HEK293 (cell line): ENCODE results near the gene LMOD1.

ENCODE experiments used
- CTCF ChIA-PET: fragments of 350-600 bp; formaldehyde crosslinking; extraction: SDS; loops from one replicate; lab custom pipeline; 2021; ENCODE audit warnings: antibody characterized with exemption; lab: Yijun Ruan, JAX
- POLR2A ChIA-PET: fragments of 300-600 bp; formaldehyde crosslinking; extraction: SDS; loops from one replicate; lab custom pipeline; 2020; ENCODE audit warnings: antibody characterized with exemption, inconsistent platforms; lab: Yijun Ruan, JAX
- H3K27ac ChIP-seq: fragments of 200-500 bp; sonication (Bioruptor generic); 2 replicates; pipeline ENCODE4 v1.5.1; 2014; ENCODE audit warnings: low read depth, low read length, control low read depth, inconsistent platforms; ENCODE audit errors: extremely low read depth
- H3K36me3 ChIP-seq, 2 experiments: fragments of 200-500 bp in 1 of 2; sonication (Bioruptor generic) in 1 of 2; 1 replicate in 1 of 2; 2 replicates in 1 of 2; pipeline ENCODE4 v1.5.1; 2014 to 2017; ENCODE audit warnings: inconsistent platforms in 2 of 2, low read length in 2 of 2; ENCODE audit not compliant: control insufficient read depth in 2 of 2, insufficient read depth in 1 of 2
- H3K4me1 ChIP-seq: fragments of 200-500 bp; sonication (Bioruptor generic); 2 replicates; pipeline ENCODE4 v1.5.1; 2014; ENCODE audit warnings: mild to moderate bottlenecking, low read length, inconsistent platforms; ENCODE audit not compliant: control insufficient read depth, insufficient read depth
- H3K4me3 ChIP-seq: 2 replicates; pipeline ENCODE4 v1.5.1; 2011; ENCODE audit warnings: low read depth, mild to moderate bottlenecking, control low read depth, low read length, moderate library complexity
- H3K9me3 ChIP-seq: fragments of 200-500 bp; sonication (Bioruptor generic); 2 replicates; pipeline ENCODE4 v1.5.1; 2014; ENCODE audit warnings: low read depth, low read length, inconsistent platforms; ENCODE audit not compliant: control insufficient read depth, insufficient read depth
- GLI2 ChIP-seq: fragments of 450-650 bp; formaldehyde crosslinking; IDR thresholded peaks from 2 replicates; pipeline ENCODE4; 2017; ENCODE audit warnings: missing biosample characterization, missing genetic modification characterization, low read depth, borderline replicate concordance
- HOXD13 ChIP-seq: sonication (generic); formaldehyde crosslinking; IDR thresholded peaks from 2 replicates; pipeline ENCODE4 v1.8.0; 2022; ENCODE audit warnings: missing genetic modification reagents, borderline replicate concordance
- KLF1 ChIP-seq: fragments of 450-650 bp; formaldehyde crosslinking; IDR thresholded peaks from 2 replicates; pipeline ENCODE4 v1.5.1; 2016; ENCODE audit warnings: missing biosample characterization, missing genetic modification characterization
- KLF7 ChIP-seq: fragments of 450-650 bp; formaldehyde crosslinking; IDR thresholded peaks from 2 replicates; pipeline ENCODE4 v1.5.1; 2016; ENCODE audit warnings: missing biosample characterization, missing genetic modification characterization, borderline replicate concordance
- MYNN ChIP-seq: fragments of 450-650 bp; formaldehyde crosslinking; IDR thresholded peaks from 2 replicates; pipeline ENCODE4 v1.5.1; 2016; ENCODE audit warnings: missing biosample characterization, missing genetic modification characterization, borderline replicate concordance
- ZFP69B ChIP-seq: fragments of 450-650 bp; formaldehyde crosslinking; IDR thresholded peaks from 2 replicates; pipeline ENCODE4 v1.5.1; 2016; ENCODE audit warnings: missing biosample characterization, missing genetic modification characterization
- ZNF10 ChIP-seq: fragments of 450-650 bp; formaldehyde crosslinking; IDR thresholded peaks from 2 replicates; pipeline ENCODE4 v1.5.1; 2017; ENCODE audit warnings: missing biosample characterization, missing genetic modification characterization
- ZNF114 ChIP-seq: fragments of 450-650 bp; formaldehyde crosslinking; IDR thresholded peaks from 2 replicates; pipeline ENCODE4 v1.5.0; 2017; ENCODE audit warnings: missing biosample characterization, missing genetic modification characterization
- ZNF175 ChIP-seq: fragments of 450-650 bp; formaldehyde crosslinking; IDR thresholded peaks from 2 replicates; pipeline ENCODE4 v1.5.1; 2016; ENCODE audit warnings: missing biosample characterization, missing genetic modification characterization
- ZNF202 ChIP-seq: fragments of 450-650 bp; formaldehyde crosslinking; IDR thresholded peaks from 2 replicates; pipeline ENCODE4 v1.5.1; 2016; ENCODE audit warnings: missing biosample characterization, missing genetic modification characterization, borderline replicate concordance
- ZNF311 ChIP-seq: fragments of 450-650 bp; formaldehyde crosslinking; IDR thresholded peaks from 2 replicates; pipeline ENCODE4 v1.5.1; 2017; ENCODE audit warnings: missing biosample characterization, missing genetic modification characterization, borderline replicate concordance
- ZNF423 ChIP-seq: fragments of 450-650 bp; formaldehyde crosslinking; IDR thresholded peaks from 2 replicates; pipeline ENCODE4 v1.5.1; 2016; ENCODE audit warnings: missing biosample characterization, missing genetic modification characterization
- ZNF514 ChIP-seq: fragments of 450-650 bp; formaldehyde crosslinking; IDR thresholded peaks from 2 replicates; pipeline ENCODE4 v1.5.1; 2016; ENCODE audit warnings: missing biosample characterization, missing genetic modification characterization
- ZNF521 ChIP-seq: fragments of 450-650 bp; formaldehyde crosslinking; IDR thresholded peaks from 2 replicates; pipeline ENCODE4 v1.5.1; 2017; ENCODE audit warnings: missing biosample characterization, mild to moderate bottlenecking, missing genetic modification characterization
- ZNF560 ChIP-seq: fragments of 450-650 bp; formaldehyde crosslinking; IDR thresholded peaks from 2 replicates; pipeline ENCODE4 v1.5.1; 2017; ENCODE audit warnings: missing biosample characterization, missing genetic modification characterization, borderline replicate concordance
- ZNF621 ChIP-seq: fragments of 450-650 bp; formaldehyde crosslinking; IDR thresholded peaks from 2 replicates; pipeline ENCODE4 v1.5.1; 2017; ENCODE audit warnings: missing biosample characterization, missing genetic modification characterization
- ZNF623 ChIP-seq: fragments of 450-650 bp; formaldehyde crosslinking; IDR thresholded peaks from 2 replicates; pipeline ENCODE4 v1.5.1; 2016; ENCODE audit warnings: missing biosample characterization, missing genetic modification characterization
- ZNF670 ChIP-seq: fragments of 450-650 bp; formaldehyde crosslinking; IDR thresholded peaks from 2 replicates; pipeline ENCODE4 v1.5.1; 2016; ENCODE audit warnings: missing biosample characterization, missing genetic modification characterization, low read depth
- ZNF76 ChIP-seq: fragments of 450-650 bp; formaldehyde crosslinking; IDR thresholded peaks from 2 replicates; pipeline ENCODE4; 2016; ENCODE audit warnings: low read depth, missing biosample characterization, missing genetic modification characterization, borderline replicate concordance
- ZNF776 ChIP-seq: fragments of 450-650 bp; formaldehyde crosslinking; IDR thresholded peaks from 2 replicates; pipeline ENCODE4 v1.5.0; 2017; ENCODE audit warnings: missing biosample characterization, missing genetic modification characterization, borderline replicate concordance
- ZNF843 ChIP-seq: fragments of 450-650 bp; formaldehyde crosslinking; IDR thresholded peaks from 2 replicates; pipeline ENCODE4 v1.5.1; 2016; ENCODE audit warnings: missing biosample characterization, missing genetic modification characterization
- TF ChIP-seq, protein P1 (sequence below): fragments of 450-650 bp; formaldehyde crosslinking; IDR thresholded peaks from 2 replicates; pipeline ENCODE4 v1.5.1; 2016; ENCODE audit warnings: missing biosample characterization, missing genetic modification characterization
- TF ChIP-seq, protein P2 (sequence below): IDR thresholded peaks from 2 replicates; pipeline ENCODE4 v1.6.1; 2011; ENCODE audit warnings: mild to moderate bottlenecking, low read depth, low read length, borderline replicate concordance
- TF ChIP-seq, protein P3 (sequence below): fragments of 450-650 bp; formaldehyde crosslinking; IDR thresholded peaks from 2 replicates; pipeline ENCODE4 v1.5.1; 2016; ENCODE audit warnings: missing biosample characterization, missing genetic modification characterization
- TF ChIP-seq, protein P4 (sequence below): fragments of 450-650 bp; formaldehyde crosslinking; conservative IDR thresholded peaks from 2 replicates; pipeline ENCODE4 v1.5.1; 2016; ENCODE audit warnings: low read depth, missing biosample characterization, missing genetic modification characterization
- TF ChIP-seq, protein P5 (sequence below): fragments of 450-650 bp; formaldehyde crosslinking; IDR thresholded peaks from 2 replicates; pipeline ENCODE4 v1.5.1; 2017; ENCODE audit warnings: missing biosample characterization, missing genetic modification characterization

The LMOD1 gene

DNA sequence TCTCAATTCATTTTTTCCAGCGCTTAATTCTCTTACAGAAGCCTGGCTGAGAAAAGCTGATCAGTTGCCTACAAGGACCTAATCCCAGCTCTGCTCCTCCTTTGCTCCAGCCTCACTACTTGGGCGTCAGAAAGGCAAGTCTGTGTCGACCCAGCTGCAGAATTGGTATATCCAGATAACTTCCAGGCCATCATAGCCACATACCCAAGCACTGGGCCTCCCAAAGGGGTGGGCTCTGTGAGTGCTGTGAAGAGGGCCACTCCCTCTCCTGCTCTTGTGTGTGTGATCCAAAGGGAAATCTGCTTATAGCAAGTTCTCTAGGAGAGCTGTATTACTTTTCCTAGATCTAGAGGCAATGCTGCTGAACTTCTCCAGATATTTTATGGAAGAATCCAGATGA is 18.1 kb downstream of the LMOD1 start:
- Histone ChIP-seq H3K27ac (no peak overlapping the region), H3K36me3 (no peaks in the 10 kb centered on the region), H3K4me1 (no peaks in the 10 kb centered on the region), H3K9me3 (no peaks in the 10 kb centered on the region), H3K4me3 (no peak overlapping the region)
- TF ChIP-seq, protein P1, sequence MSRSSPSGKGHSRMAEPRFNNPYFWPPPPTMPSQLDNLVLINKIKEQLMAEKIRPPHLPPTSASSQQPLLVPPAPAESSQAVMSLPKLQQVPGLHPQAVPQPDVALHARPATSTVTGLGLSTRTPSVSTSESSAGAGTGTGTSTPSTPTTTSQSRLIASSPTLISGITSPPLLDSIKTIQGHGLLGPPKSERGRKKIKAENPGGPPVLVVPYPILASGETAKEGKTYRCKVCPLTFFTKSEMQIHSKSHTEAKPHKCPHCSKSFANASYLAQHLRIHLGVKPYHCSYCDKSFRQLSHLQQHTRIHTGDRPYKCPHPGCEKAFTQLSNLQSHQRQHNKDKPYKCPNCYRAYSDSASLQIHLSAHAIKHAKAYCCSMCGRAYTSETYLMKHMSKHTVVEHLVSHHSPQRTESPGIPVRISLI (tag by site-specific recombination) = no peak
- no peak for TF ChIP-seq ZNF114 (tag by site-specific recombination)
- no peak for TF ChIP-seq ZNF423
- no peak for TF ChIP-seq ZNF521
- TF ChIP-seq, protein P2, sequence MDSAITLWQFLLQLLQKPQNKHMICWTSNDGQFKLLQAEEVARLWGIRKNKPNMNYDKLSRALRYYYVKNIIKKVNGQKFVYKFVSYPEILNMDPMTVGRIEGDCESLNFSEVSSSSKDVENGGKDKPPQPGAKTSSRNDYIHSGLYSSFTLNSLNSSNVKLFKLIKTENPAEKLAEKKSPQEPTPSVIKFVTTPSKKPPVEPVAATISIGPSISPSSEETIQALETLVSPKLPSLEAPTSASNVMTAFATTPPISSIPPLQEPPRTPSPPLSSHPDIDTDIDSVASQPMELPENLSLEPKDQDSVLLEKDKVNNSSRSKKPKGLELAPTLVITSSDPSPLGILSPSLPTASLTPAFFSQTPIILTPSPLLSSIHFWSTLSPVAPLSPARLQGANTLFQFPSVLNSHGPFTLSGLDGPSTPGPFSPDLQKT = no peak
- TF ChIP-seq ZNF202 (tag by site-specific recombination) = no peak
- no peak for TF ChIP-seq ZNF514 (tag by site-specific recombination)
- no peak for TF ChIP-seq ZNF621 (tag by site-specific recombination)
- no peak for TF ChIP-seq ZNF670 (tag by site-specific recombination)
- TF ChIP-seq ZFP69B (tag by site-specific recombination) = no peak
- TF ChIP-seq ZNF311 (tag by site-specific recombination) = no peak
- TF ChIP-seq ZNF76 (tag by site-specific recombination) = no peak
- no peak for TF ChIP-seq MYNN
- no peak for TF ChIP-seq HOXD13
- TF ChIP-seq, protein P3, sequence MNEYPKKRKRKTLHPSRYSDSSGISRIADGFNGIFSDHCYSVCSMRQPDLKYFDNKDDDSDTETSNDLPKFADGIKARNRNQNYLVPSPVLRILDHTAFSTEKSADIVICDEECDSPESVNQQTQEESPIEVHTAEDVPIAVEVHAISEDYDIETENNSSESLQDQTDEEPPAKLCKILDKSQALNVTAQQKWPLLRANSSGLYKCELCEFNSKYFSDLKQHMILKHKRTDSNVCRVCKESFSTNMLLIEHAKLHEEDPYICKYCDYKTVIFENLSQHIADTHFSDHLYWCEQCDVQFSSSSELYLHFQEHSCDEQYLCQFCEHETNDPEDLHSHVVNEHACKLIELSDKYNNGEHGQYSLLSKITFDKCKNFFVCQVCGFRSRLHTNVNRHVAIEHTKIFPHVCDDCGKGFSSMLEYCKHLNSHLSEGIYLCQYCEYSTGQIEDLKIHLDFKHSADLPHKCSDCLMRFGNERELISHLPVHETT (tag by site-specific recombination) = no peak
- TF ChIP-seq ZNF10 (tag by site-specific recombination) = no peak
- TF ChIP-seq ZNF560 (tag by site-specific recombination) = no peak
- ChIA-PET CTCF (interaction anchor here (0.6 to 1.0 kb wide), 2 partner anchors 29 to 1152 kb away, joined by 3 to 4 read pairs; no protein-coding TSS in a partner anchor), POLR2A (no interaction called here)

DNA sequence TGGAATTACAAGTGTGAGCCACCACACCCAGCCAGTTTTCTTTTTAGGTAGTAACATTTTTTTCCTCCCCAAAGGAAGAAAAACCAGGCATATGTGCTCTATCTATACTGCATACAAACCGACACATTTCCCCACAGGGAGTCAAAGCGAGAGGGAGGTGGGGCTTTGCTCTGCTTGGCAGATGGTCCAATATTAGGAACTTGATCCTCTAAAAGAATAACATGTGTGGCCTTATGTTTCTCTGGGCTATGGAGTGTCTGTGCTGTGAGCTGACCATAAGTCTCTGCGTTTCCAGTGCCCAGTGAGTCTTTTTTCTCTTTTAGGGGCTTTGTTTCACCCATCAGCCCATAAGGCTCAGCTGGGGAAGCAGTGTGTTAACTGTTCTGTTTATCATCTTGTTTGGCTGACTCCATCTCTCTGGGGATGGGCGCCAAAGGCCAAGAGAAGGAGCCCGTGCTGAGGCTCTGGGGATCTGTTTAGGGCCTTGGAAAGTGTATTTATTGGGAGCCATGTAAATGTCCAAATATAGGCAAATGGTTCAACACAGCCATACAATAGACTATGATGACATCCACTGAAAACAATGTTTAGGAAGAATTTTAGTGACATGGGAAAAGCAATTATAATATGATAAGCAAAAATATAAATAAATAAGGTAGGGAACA is 20.2 kb downstream of the LMOD1 start:
- no peaks in the 10 kb centered on the region for H3K9me3 ChIP-seq
- ChIA-PET CTCF (interaction anchor here (0.9 to 1.2 kb wide), 2 partner anchors 9 to 30 kb away, joined by 3 read pairs; no protein-coding TSS in a partner anchor), POLR2A (no interaction called here)
- no peaks in the 10 kb centered on the region for H3K36me3 ChIP-seq
- no peak overlapping the region for H3K4me3 ChIP-seq
- H3K4me1 ChIP-seq = no peaks in the 10 kb centered on the region
- H3K27ac ChIP-seq = no peak overlapping the region
- TF ChIP-seq KLF7 (tag by site-specific recombination) (no peak), ZNF621 (tag by site-specific recombination) (no peak), GLI2 (tag by site-specific recombination) (no peak), ZNF175 (tag by site-specific recombination) (no peak), KLF1 (no peak), ZNF843 (tag by site-specific recombination) (no peak), ZNF776 (no peak), ZNF623 (tag by site-specific recombination) (no peak), ZNF521 (no peak)
- TF ChIP-seq, protein P4, sequence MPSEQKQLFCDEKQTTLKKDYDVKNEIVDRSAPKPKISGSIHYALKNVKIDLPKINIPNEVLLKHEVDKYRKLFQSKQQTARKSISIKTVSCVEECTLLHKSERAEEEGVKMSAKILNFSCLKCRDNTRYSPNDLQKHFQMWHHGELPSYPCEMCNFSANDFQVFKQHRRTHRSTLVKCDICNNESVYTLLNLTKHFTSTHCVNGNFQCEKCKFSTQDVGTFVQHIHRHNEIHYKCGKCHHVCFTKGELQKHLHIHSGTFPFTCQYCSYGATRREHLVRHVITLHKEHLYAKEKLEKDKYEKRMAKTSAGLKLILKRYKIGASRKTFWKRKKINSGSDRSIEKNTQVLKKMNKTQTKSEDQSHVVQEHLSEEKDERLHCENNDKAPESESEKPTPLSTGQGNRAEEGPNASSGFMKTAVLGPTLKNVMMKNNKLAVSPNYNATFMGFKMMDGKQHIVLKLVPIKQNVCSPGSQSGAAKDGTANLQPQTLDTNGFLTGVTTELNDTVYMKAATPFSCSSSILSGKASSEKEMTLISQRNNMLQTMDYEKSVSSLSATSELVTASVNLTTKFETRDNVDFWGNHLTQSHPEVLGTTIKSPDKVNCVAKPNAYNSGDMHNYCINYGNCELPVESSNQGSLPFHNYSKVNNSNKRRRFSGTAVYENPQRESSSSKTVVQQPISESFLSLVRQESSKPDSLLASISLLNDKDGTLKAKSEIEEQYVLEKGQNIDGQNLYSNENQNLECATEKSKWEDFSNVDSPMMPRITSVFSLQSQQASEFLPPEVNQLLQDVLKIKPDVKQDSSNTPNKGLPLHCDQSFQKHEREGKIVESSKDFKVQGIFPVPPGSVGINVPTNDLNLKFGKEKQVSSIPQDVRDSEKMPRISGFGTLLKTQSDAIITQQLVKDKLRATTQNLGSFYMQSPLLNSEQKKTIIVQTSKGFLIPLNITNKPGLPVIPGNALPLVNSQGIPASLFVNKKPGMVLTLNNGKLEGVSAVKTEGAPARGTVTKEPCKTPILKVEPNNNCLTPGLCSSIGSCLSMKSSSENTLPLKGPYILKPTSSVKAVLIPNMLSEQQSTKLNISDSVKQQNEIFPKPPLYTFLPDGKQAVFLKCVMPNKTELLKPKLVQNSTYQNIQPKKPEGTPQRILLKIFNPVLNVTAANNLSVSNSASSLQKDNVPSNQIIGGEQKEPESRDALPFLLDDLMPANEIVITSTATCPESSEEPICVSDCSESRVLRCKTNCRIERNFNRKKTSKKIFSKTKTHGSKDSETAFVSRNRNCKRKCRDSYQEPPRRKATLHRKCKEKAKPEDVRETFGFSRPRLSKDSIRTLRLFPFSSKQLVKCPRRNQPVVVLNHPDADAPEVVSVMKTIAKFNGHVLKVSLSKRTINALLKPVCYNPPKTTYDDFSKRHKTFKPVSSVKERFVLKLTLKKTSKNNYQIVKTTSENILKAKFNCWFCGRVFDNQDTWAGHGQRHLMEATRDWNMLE = no peak
- TF ChIP-seq, protein P5, sequence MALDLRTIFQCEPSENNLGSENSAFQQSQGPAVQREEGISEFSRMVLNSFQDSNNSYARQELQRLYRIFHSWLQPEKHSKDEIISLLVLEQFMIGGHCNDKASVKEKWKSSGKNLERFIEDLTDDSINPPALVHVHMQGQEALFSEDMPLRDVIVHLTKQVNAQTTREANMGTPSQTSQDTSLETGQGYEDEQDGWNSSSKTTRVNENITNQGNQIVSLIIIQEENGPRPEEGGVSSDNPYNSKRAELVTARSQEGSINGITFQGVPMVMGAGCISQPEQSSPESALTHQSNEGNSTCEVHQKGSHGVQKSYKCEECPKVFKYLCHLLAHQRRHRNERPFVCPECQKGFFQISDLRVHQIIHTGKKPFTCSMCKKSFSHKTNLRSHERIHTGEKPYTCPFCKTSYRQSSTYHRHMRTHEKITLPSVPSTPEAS (tag by site-specific recombination) = no peak
